ENCODE results near the gene TVP23C. TPM values are rescaled to one million over a fixed set of nuclear protein-coding genes. Genes with fewer than 3 reads are reported as not detected.

The TVP23C gene
- total RNA-seq, 1 experiment from 2014 or later, result 6.7 TPM

- in situ Hi-C loops (cut with HindIII; ENCODE audit: low pct_unique_long_range_greater_than_20kb, low sequenced_read_pairs), result no loop called here
Measured at GRCh38 chr17:15492791-15493692, 70.2 kb downstream of the TVP23C start.

GRCh38 chr17:15492186-15492585, 71.1 kb downstream of the TVP23C start:
- intact Hi-C loops (cut with micrococcal nuclease; ENCODE audit: unreplicated experiment) (no loop called here), in situ Hi-C loops (cut with HindIII; ENCODE audit: low pct_unique_long_range_greater_than_20kb, low sequenced_read_pairs) (no loop called here)
- no peaks in the 10 kb centered on the region for H3K9me3 ChIP-seq (ENCODE audit: control insufficient read depth, insufficient read depth, low read depth, low read length)
- ATAC-seq (no peak), DNase-seq (ENCODE audit: low read depth, low spot score) (no peak)
- H3K36me3 ChIP-seq (ENCODE audit: control insufficient read depth, insufficient read depth, low read length), result no peaks in the 10 kb centered on the region
- H3K27ac ChIP-seq (ENCODE audit: low read length), result no peak overlapping the region
- H3K4me1 ChIP-seq (ENCODE audit: control insufficient read depth, insufficient read depth, low read length), result no peaks in the 10 kb centered on the region
- H3K27me3 ChIP-seq (ENCODE audit: control insufficient read depth, insufficient read depth, low read length), result no peaks in the 10 kb centered on the region
- no peak overlapping the region for H3K4me3 ChIP-seq (ENCODE audit: low read depth in 2 of 2, low read length in 2 of 2)
- POLR2A ChIA-PET, result no interaction called here
- BruUV-seq (replicated peaks), result no TSS peak
- CTCF ChIA-PET, result no interaction called here
- TF ChIP-seq REST (IDR thresholded peaks at IDR 0.05; ENCODE audit: insufficient read depth in 1 of 2, low read depth in 2 of 2, low read length in 1 of 2) (no peak), CTCF (IDR thresholded peaks at IDR 0.05) (no peak), SIN3A (IDR thresholded peaks at IDR 0.05; ENCODE audit: borderline replicate concordance, insufficient read depth, low read depth, low read length) (no peak), TCF7L2 (IDR thresholded peaks at IDR 0.05; ENCODE audit: low read depth, low read length) (no peak), POLR2AphosphoS5 (IDR thresholded peaks at IDR 0.05; ENCODE audit: low read depth, low read length) (no peak)

More at GRCh38 chr17:15492791-15493692, 70.2 kb downstream of the TVP23C start:
- Histone ChIP-seq H3K4me1 (ENCODE audit: control insufficient read depth, insufficient read depth, low read length) (no peaks in the 10 kb centered on the region), H3K27ac (ENCODE audit: low read length) (no peak overlapping the region), H3K9me3 (ENCODE audit: control insufficient read depth, insufficient read depth, low read depth, low read length) (no peaks in the 10 kb centered on the region), H3K36me3 (ENCODE audit: control insufficient read depth, insufficient read depth, low read length) (no peaks in the 10 kb centered on the region), H3K4me3 (ENCODE audit: low read depth in 2 of 2, low read length in 2 of 2) (no peak overlapping the region), H3K27me3 (ENCODE audit: control insufficient read depth, insufficient read depth, low read length) (no peaks in the 10 kb centered on the region)
- DNase-seq (ENCODE audit: low read depth, low spot score) (no peak), ATAC-seq (no peak)
- BruUV-seq (replicated peaks), result no TSS peak
- ChIA-PET POLR2A (no interaction called here), CTCF (no interaction called here)
- intact Hi-C loops (cut with micrococcal nuclease; ENCODE audit: unreplicated experiment), result no loop called here
- TF ChIP-seq POLR2AphosphoS5 (IDR thresholded peaks at IDR 0.05; ENCODE audit: low read depth, low read length) (no peak), REST (IDR thresholded peaks at IDR 0.05; ENCODE audit: insufficient read depth in 1 of 2, low read depth in 2 of 2, low read length in 1 of 2) (no peak), TCF7L2 (IDR thresholded peaks at IDR 0.05; ENCODE audit: low read depth, low read length) (no peak), CTCF (IDR thresholded peaks at IDR 0.05) (no peak), SIN3A (IDR thresholded peaks at IDR 0.05; ENCODE audit: borderline replicate concordance, insufficient read depth, low read depth, low read length) (no peak)
